GM12892 (cell line): Measurements from ENCODE around the gene KRTAP12-2.
"Not testable (repeated sequence)": the region's sequence is repeated elsewhere in the genome, so short reads cannot be mapped to it uniquely, and the experiment has no call there.

ENCODE experiments used
- POLR2A ChIP-seq: IDR thresholded peaks from 2 replicates; pipeline ENCODE4 v1.6.1; 2011; ENCODE audit warnings: low read depth, low read length, control low read depth
- POLR2AphosphoS5 ChIP-seq: IDR thresholded peaks from 2 replicates; pipeline ENCODE4 v1.6.1; 2011; ENCODE audit warnings: low read depth, low read length, control low read depth

DNA sequence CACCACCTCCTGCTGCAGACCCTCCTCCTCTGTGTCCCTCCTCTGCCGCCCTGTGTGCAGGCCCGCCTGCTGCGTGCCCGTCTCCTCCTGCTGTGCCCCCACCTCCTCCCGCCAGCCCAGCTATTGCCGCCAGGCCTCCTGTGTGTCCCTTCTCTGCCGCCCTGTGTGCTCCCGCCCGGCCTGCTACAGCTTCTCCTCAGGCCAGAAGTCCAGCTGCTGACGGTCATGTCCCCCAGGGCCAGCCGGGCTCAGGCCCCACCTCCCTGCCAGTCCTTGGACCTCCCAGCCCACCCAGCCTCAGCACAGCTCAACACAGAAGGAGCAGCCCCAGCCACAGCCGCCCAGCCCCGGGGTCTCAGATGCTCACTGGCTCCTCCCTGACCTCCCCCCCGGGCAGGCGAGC lies 38.9 kb downstream of the KRTAP12-2 start:
- not testable (repeated sequence) for TF ChIP-seq POLR2A, POLR2AphosphoS5
